Pancreas (tissue), 10 donors: Measurements from ENCODE around the gene PPT1. TPM values are rescaled to one million over a fixed set of nuclear protein-coding genes. Genes with fewer than 3 reads are reported as not detected.

Experiments used
- ATAC-seq, 4 donors: fragments of 200-7000 bp; cut with Tn5 transposase; one replicate each; pipeline versions ENCODE4 v1.8.0 to v1.9.1; 2020; ENCODE audit warnings: mild to moderate bottlenecking in 4 of 4, moderate library complexity in 4 of 4
- DNase-seq, 6 donors: peaks; one replicate each; pipeline ENCODE4 v3.0.0-alpha.2; 2020
- FAIRE-seq: peaks from 2 replicates; lab custom pipeline; 2012; peaks lifted over from hg19 to GRCh38; lab: Jason Lieb, UNC
- H3K27ac ChIP-seq, 4 donors: fragments of 200-600 bp; sonication (generic); 1 replicate in 3 of 4; 2 replicates in 1 of 4; pipeline versions ENCODE4 v1.5.0 to v1.8.0; 2020
- H3K27me3 ChIP-seq, 4 donors: fragments of 200-600 bp; one replicate each; pipeline ENCODE4 v1.8.0; 2021
- H3K36me3 ChIP-seq, 3 donors: fragments of 200-600 bp; sonication (generic) in 1 of 3; one replicate each; pipeline versions ENCODE4 v1.5.0 to v1.8.0; 2020 to 2021
- H3K4me1 ChIP-seq, 3 donors: fragments of 200-600 bp; one replicate each; pipeline ENCODE4 v1.8.0; 2021
- H3K4me3 ChIP-seq, 4 donors: fragments of 200-600 bp; sonication (generic) in 2 of 4; one replicate each; pipeline versions ENCODE4 v1.5.0 to v1.8.0; 2020 to 2021
- H3K9me3 ChIP-seq, 4 donors: fragments of 200-600 bp; one replicate each; pipeline ENCODE4 v1.8.0; 2021
- WGBS, 2 donors: extraction: QIAGEN DNeasy Blood & Tissue Kit; methylation state at CpG; one replicate each; pipeline ENCODE4 v1.1.7; 2013; 5-methylcytosine and 5-hydroxymethylcytosine counted together
- intact Hi-C, 3 donors: fragments of 100-400 bp; cut with DNase I; formaldehyde crosslinking; loops; one replicate each; pipeline versions ENCODE4 v1.11.1 to v1.14.2; 2022
- polyA plus RNA-seq, 2 donors: library from polyadenylated mRNA; stranded (reverse); fragments of 200-250 nt; gene quantifications; one replicate each; pipeline ENCODE4 v1.2.3, GENCODE V29; 2013
- total RNA-seq, 6 donors: library from RNA; stranded (reverse); fragmentation: NEBNext Ultra II Directional in 4 of 6; extraction: Animal tissue kit (Norgen Biotek cat#: 25700) in 4 of 6; gene quantifications; one replicate each; pipeline versions ENCODE4 v1.2.1 to v1.2.4, GENCODE V29; 2021 to 2023
- TF ChIP-seq, protein P1 (sequence below), 4 donors: fragments of 200-600 bp; sonication (generic) in 3 of 4; IDR thresholded peaks; one replicate each; pipeline versions ENCODE4 v1.5.0 to v1.8.0; 2021; ENCODE audit warnings: antibody characterized with exemption in 4 of 4
- donor health status: healthy with polysubstance abuse.
- donor health status: DM: no; HTN: no; CAD: no; lungs with moderate emphysema.
- donor health status: DM: no; HTN: no; CAD: no.
- donor health status: control.
- donor health status: control.
- donor health status: Bipolar disorder and iron deficiency.
- donor health status: DM: yes; HTN: yes; CAD: no.
- donor health status: DM: no; HTN: no; CAD: no.
- donor health status: DM: no; HTN: no; CAD: no.
- donor health status: DM: yes; HTN: yes; CAD: no.

The PPT1 gene
- total and polyA plus RNA-seq, 8 donors: 20.1 to 74.1 (median 32.2) TPM

GRCh38 chr1:40105028-40105427, 8.0 kb upstream of the PPT1 start:
- no peak overlapping the region for H3K27ac ChIP-seq
- FAIRE-seq (no peak), ATAC-seq (no peak), DNase-seq (no peak)
- intact Hi-C loops: no loop called here
- H3K4me3 ChIP-seq: no peak overlapping the region
- no peaks in the 10 kb centered on the region for H3K27me3 ChIP-seq
- TF ChIP-seq, protein P1, sequence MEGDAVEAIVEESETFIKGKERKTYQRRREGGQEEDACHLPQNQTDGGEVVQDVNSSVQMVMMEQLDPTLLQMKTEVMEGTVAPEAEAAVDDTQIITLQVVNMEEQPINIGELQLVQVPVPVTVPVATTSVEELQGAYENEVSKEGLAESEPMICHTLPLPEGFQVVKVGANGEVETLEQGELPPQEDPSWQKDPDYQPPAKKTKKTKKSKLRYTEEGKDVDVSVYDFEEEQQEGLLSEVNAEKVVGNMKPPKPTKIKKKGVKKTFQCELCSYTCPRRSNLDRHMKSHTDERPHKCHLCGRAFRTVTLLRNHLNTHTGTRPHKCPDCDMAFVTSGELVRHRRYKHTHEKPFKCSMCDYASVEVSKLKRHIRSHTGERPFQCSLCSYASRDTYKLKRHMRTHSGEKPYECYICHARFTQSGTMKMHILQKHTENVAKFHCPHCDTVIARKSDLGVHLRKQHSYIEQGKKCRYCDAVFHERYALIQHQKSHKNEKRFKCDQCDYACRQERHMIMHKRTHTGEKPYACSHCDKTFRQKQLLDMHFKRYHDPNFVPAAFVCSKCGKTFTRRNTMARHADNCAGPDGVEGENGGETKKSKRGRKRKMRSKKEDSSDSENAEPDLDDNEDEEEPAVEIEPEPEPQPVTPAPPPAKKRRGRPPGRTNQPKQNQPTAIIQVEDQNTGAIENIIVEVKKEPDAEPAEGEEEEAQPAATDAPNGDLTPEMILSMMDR (IDR thresholded peaks at IDR 0.05): no peak
- H3K4me1 ChIP-seq: no peaks in the 10 kb centered on the region
- H3K36me3 ChIP-seq: no peaks in the 10 kb centered on the region
- WGBS, 2 donors: 74 to 79% methylated on average over 1 of the region's 1 CpG
- no peaks in the 10 kb centered on the region for H3K9me3 ChIP-seq

DNA sequence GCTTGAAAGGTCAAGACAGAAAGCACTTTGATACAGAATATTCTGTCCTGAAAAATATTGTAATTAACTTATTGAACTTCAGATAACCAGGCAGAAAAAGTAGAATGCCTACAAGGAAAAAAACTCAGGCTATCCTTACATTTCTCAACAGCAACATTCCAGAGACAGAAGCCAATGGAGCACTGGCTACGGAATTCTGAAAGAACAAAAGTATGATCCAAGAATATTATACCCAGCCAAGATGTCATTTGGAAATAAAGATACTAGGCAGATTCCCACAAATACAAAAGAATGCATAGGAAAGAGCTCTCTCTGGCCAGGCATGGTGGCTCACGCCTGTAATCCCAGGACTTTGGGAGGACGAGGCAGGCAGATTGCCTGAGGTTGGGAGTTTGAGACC, 5.8 kb upstream of the PPT1 start:
- Histone ChIP-seq H3K27me3 (no peaks in the 10 kb centered on the region), H3K9me3 (no peaks in the 10 kb centered on the region), H3K27ac (no peak overlapping the region), H3K4me1 (no peaks in the 10 kb centered on the region), H3K4me3 (no peak overlapping the region), H3K36me3 (no peaks in the 10 kb centered on the region)
- intact Hi-C loops: no loop called here
- WGBS, 2 donors: 78 to 83% methylated on average over 3 of the region's 3 CpGs
- ATAC-seq (no peak), FAIRE-seq (no peak), DNase-seq (no peak)
- TF ChIP-seq, protein P1 (IDR thresholded peaks at IDR 0.05): no peak

GRCh38 chr1:40102038-40102437, 5.0 kb upstream of the PPT1 start:
- Histone ChIP-seq H3K27ac (no peak overlapping the region), H3K4me1 (no peaks in the 10 kb centered on the region), H3K9me3 (no peaks in the 10 kb centered on the region), H3K27me3 (no peaks in the 10 kb centered on the region), H3K36me3 (no peaks in the 10 kb centered on the region), H3K4me3 (no peak overlapping the region)
- intact Hi-C loops: no loop called here
- ATAC-seq (no peak), DNase-seq (no peak), FAIRE-seq (no peak)
- TF ChIP-seq, protein P1 (IDR thresholded peaks at IDR 0.05): no peak
- 61 to 62% methylated on average over 1 of the region's 1 CpG for WGBS, 2 donors

DNA sequence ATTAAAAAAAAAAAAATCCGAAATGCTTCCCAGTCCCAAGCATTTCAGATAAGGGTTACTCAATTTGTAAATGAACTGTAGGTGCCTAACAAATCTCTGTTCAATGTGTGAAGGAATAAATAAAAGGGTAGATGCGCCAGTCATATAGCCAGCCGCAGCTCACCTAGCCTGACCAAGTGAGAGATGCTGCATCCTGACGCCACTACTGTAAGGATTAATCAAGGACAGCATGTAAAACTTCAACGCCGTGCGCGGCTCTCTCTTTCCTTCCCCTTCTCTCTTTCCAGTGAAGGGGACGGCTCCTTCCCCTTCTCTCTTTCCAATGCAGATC, 441 bp downstream of the PPT1 start:
- H3K4me1 ChIP-seq: peaks cover 0 to 3% (median 0%) of the 10 kb centered on the region in 3 donors
- H3K9me3 ChIP-seq: no peaks in the 10 kb centered on the region
- 6 to 7% methylated on average over 9 of the region's 9 CpGs for WGBS, 2 donors
- H3K4me3 ChIP-seq: peak overlapping the region; percentile 30 to 70 (median 46)
- no peaks in the 10 kb centered on the region for H3K27me3 ChIP-seq
- ATAC-seq (peak; percentile 39 to 60 (median 48)), DNase-seq (no peak), FAIRE-seq (no peak)
- no peaks in the 10 kb centered on the region for H3K36me3 ChIP-seq
- intact Hi-C loops: no loop called here
- peak overlapping the region in 3 of 4 donors; percentile 3 to 32 (median 8) for H3K27ac ChIP-seq
- TF ChIP-seq, protein P1 (IDR thresholded peaks at IDR 0.05): no peak

- intact Hi-C loops: no loop called here
- DNase-seq (no peak), ATAC-seq (no peak), FAIRE-seq (no peak)
- no peaks in the 10 kb centered on the region for H3K27me3 ChIP-seq
- H3K4me3 ChIP-seq: no peak overlapping the region
- H3K36me3 ChIP-seq: peaks cover 0 to 5% (median 0%) of the 10 kb centered on the region in 3 donors
- TF ChIP-seq, protein P1 (IDR thresholded peaks at IDR 0.05): no peak
- no peak overlapping the region for H3K27ac ChIP-seq
- no peaks in the 10 kb centered on the region for H3K9me3 ChIP-seq
- peaks cover 0 to 3% (median 0%) of the 10 kb centered on the region in 3 donors for H3K4me1 ChIP-seq
- 95 to 98% methylated on average over 3 of the region's 3 CpGs for WGBS, 2 donors
Observed at GRCh38 chr1:40095806-40096205, 1.2 kb downstream of the PPT1 start.
